Adrenal gland (tissue), 12 donors: ENCODE measurements around the gene RASGEF1C. TPM values are rescaled to one million over a fixed set of nuclear protein-coding genes. Genes with fewer than 3 reads are reported as not detected.

Experiments
- DNase-seq, 7 donors: peaks; one replicate each; pipeline ENCODE4 v3.0.0-alpha.2; 2019 to 2020
- H3K27ac ChIP-seq, 5 donors: fragments of 200-600 bp; sonication (generic) in 4 of 5; 1 replicate in 3 of 5; 2 replicates in 2 of 5; pipeline versions ENCODE4 v1.5.1 to v1.8.0; 2016 to 2020; ENCODE audit warnings: mild to moderate bottlenecking in 1 of 5
- H3K27me3 ChIP-seq: fragments of 200-600 bp; 2 replicates; pipeline ENCODE4 v1.8.0; 2021
- H3K36me3 ChIP-seq, 2 donors: fragments of 200-600 bp; replicated peaks in 1 of 2; 1 replicate in 1 of 2; 2 replicates in 1 of 2; pipeline versions ENCODE4 v1.5.1 to v1.8.0; 2018 to 2022
- H3K4me1 ChIP-seq, 2 donors: fragments of 200-600 bp; replicated peaks in 1 of 2; 1 replicate in 1 of 2; 2 replicates in 1 of 2; pipeline versions ENCODE4 v1.5.1 to v1.8.0; 2018 to 2021
- H3K4me3 ChIP-seq, 4 donors: fragments of 200-600 bp; sonication (generic) in 3 of 4; one replicate each; pipeline ENCODE4 v1.5.1; 2016 to 2018
- H3K9me3 ChIP-seq, 3 donors: fragments of 200-600 bp; sonication (generic) in 1 of 3; replicated peaks in 1 of 3; 1 replicate in 2 of 3; 2 replicates in 1 of 3; pipeline versions ENCODE4 v1.5.1 to v1.8.0; 2016 to 2021
- POLR2A ChIP-seq, 2 donors: fragments of 450-650 bp; IDR thresholded peaks; one replicate each; pipeline ENCODE4 v1.6.1; 2017; ENCODE audit warnings: antibody characterized with exemption in 2 of 2, mild to moderate bottlenecking in 2 of 2, moderate library complexity in 1 of 2
- whole genome bisulfite sequencing, 4 donors: extraction: QIAGEN DNeasy Blood & Tissue Kit in 2 of 4; methylation state at CpG; one replicate each; pipeline versions ENCODE4 v1.1.5 to v1.1.7; 2013 to 2017; 5-methylcytosine and 5-hydroxymethylcytosine counted together
- intact Hi-C, 2 donors: fragments of 100-400 bp; cut with DNase I; formaldehyde crosslinking; loops; one replicate each; pipeline versions ENCODE4 v1.14.1 to v1.15.0; 2022 to 2023
- polyA plus RNA-seq, 3 donors: library from polyadenylated mRNA; stranded (reverse); fragments of 200-250 nt in 2 of 3; fragments of 350-450 nt in 1 of 3; fragmentation: Illumina TruSeq in 1 of 3; extraction: RNeasy Lipid Tissue Mini Kit (QIAGEN cat#74804) in 1 of 3; gene quantifications; one replicate each; pipeline ENCODE4 v1.2.3, GENCODE V29; 2013 to 2014
- total RNA-seq, 9 donors: library from RNA; depleted of rRNA in 4 of 9; stranded (reverse); fragments of >200 nt in 4 of 9; fragments of 120-200 nt in 1 of 9; fragmentation: NEBNext Ultra II Directional in 1 of 9; extraction: Animal tissue kit (Norgen Biotek cat#: 25700) in 1 of 9; gene quantifications; one replicate each; pipeline versions ENCODE4 v1.1.0 to v1.2.4, GENCODE V29; 2013 to 2023
- TF ChIP-seq, protein P1 (sequence below), 6 experiments: fragments of 450-650 bp in 4 of 6; fragments of 200-600 bp in 2 of 6; sonication (generic) in 1 of 6; IDR thresholded peaks; 1 replicate in 5 of 6; 2 replicates in 1 of 6; pipeline versions ENCODE4 v1.5.1 to v1.8.0; 2016 to 2021; ENCODE audit warnings: antibody characterized with exemption in 6 of 6, mild to moderate bottlenecking in 2 of 6, moderate library complexity in 1 of 6
- donor health status: healthy with polysubstance abuse.
- donor health status: Bipolar disorder and iron deficiency.
- donor health status: DM: yes; HTN: yes; CAD: no.
- donor health status: DM: no; HTN: no; CAD: no.
- donor health status: DM: no; HTN: no; CAD: no.
- donor health status: DM: yes; HTN: yes; CAD: no.

The RASGEF1C gene
- total and polyA plus RNA-seq, 12 donors = 0.15 to 1.9 (median 0.74) TPM; not detected in 6

DNA sequence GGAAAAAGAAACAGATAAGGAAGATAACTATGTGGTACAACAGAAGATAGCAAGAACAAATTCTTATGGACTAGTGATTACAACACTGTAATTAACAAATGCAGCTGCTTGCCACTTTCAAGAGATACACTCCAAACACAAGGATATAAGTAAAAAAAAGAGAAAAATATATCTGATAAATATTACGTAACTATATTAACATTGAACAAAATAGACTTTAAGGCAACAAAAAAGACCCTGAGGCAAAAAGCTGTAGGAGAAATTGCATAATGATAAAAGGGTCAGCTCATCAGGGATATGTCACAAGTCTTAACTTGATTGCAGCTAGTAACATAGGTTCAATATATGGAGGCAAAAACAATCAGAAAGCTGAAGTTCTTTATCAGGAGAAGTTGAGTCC, 86.1 kb downstream of the RASGEF1C start:
- Histone ChIP-seq H3K27me3 (peaks cover 13% of the 10 kb centered on the region), H3K9me3 (no peaks in the 10 kb centered on the region), H3K36me3 (no peaks in the 10 kb centered on the region), H3K4me3 (no peak overlapping the region), H3K4me1 (no peaks in the 10 kb centered on the region), H3K27ac (no peak overlapping the region)
- DNase-seq = no peak
- intact Hi-C loops = no loop called here
- 81 to 88% (median 86%) methylated on average over 1 of the region's 1 CpG for WGBS, 4 donors
- TF ChIP-seq, protein P1, sequence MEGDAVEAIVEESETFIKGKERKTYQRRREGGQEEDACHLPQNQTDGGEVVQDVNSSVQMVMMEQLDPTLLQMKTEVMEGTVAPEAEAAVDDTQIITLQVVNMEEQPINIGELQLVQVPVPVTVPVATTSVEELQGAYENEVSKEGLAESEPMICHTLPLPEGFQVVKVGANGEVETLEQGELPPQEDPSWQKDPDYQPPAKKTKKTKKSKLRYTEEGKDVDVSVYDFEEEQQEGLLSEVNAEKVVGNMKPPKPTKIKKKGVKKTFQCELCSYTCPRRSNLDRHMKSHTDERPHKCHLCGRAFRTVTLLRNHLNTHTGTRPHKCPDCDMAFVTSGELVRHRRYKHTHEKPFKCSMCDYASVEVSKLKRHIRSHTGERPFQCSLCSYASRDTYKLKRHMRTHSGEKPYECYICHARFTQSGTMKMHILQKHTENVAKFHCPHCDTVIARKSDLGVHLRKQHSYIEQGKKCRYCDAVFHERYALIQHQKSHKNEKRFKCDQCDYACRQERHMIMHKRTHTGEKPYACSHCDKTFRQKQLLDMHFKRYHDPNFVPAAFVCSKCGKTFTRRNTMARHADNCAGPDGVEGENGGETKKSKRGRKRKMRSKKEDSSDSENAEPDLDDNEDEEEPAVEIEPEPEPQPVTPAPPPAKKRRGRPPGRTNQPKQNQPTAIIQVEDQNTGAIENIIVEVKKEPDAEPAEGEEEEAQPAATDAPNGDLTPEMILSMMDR (IDR thresholded peaks at IDR 0.05) = no peak
- TF ChIP-seq POLR2A (IDR thresholded peaks at IDR 0.05) = no peak

DNA sequence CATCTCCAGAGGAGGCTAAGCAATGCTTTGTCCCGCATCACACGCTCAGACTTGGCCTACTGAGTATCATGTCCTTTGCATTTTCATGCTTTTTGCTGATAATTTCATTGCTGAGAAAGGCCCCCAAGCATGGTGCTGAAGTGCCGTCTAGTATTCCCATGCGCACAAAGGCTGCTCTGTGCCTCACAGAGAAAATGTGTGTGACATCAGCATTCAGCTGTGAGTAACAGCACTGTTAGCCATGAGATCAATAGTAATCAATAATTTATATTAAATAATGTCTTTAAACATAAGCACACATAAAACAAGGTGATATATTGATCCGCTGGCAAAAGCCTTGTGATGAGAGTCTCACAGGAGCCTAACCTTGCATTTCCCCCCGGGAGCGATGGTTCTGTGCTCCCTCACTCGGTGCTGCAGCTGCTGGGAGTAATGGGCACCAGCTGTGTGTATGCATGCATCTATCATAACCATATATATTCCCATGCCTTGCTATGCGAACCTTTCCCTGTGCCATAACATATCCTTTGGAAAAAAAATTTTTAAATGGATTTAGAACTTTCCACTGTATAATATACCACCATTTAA, 87.1 kb downstream of the RASGEF1C start:
- Histone ChIP-seq H3K4me3 (no peak overlapping the region), H3K27me3 (peaks cover 7% of the 10 kb centered on the region), H3K27ac (no peak overlapping the region), H3K9me3 (no peaks in the 10 kb centered on the region), H3K4me1 (no peaks in the 10 kb centered on the region), H3K36me3 (no peaks in the 10 kb centered on the region)
- intact Hi-C loops = no loop called here
- DNase-seq = no peak
- WGBS, 4 donors = 86 to 89% (median 87%) methylated on average over 9 of the region's 9 CpGs
- TF ChIP-seq POLR2A (IDR thresholded peaks at IDR 0.05) = no peak
- TF ChIP-seq, protein P1 (IDR thresholded peaks at IDR 0.05) = no peak

DNA sequence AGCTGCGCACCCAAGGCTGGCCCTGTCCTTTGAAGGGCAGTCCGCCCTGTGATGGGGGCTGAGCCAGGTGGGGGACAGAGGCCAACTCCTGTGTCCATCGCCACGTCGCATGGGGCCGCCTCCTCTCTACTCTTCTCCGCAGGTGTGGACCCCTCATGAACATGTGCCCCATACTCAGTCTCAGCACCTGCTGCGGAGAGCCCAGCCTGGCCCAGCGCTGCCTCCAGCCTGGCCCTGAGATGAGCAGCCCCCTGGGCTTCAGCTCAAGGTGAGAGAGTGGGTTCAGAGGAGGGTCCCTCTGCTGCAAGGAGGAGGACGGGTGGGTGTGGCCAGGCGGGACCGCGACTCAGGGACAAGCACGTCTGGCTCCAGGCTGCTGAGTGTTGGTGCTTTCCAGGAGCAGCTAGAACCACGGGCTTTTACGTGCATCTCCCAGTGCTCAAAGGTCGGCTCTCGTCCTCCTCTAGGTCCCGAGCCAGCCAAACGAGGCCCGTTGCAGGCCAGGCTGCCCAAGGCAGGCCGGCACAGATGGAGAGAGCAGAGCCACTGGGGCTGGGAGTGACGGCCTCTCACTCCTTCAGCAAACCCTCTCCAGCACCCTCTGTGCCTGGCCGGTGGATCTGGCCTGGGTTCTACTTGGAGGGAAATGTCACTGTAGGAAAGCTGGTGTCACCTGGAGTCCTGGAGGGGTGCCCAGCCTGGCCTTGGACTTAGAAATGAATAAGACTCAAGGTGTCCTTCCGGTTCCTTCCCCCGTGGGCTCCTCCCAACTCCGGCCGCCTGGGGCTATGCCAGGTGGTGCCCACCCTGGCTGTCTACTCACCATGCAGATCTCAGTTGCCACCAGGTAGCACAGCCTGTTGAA, 88.5 kb downstream of the RASGEF1C start:
- 67 to 83% (median 81%) methylated on average over 8 to 28 of the region's 28 CpGs for WGBS, 4 donors
- Histone ChIP-seq H3K4me3 (no peak overlapping the region), H3K36me3 (no peaks in the 10 kb centered on the region), H3K27me3 (no peaks in the 10 kb centered on the region), H3K4me1 (no peaks in the 10 kb centered on the region), H3K27ac (no peak overlapping the region), H3K9me3 (no peaks in the 10 kb centered on the region)
- peak in 1 of 7 donors; percentile 5 for DNase-seq
- intact Hi-C loops = no loop called here
- TF ChIP-seq, protein P1 (IDR thresholded peaks at IDR 0.05) = no peak
- TF ChIP-seq POLR2A (IDR thresholded peaks at IDR 0.05) = no peak

DNA sequence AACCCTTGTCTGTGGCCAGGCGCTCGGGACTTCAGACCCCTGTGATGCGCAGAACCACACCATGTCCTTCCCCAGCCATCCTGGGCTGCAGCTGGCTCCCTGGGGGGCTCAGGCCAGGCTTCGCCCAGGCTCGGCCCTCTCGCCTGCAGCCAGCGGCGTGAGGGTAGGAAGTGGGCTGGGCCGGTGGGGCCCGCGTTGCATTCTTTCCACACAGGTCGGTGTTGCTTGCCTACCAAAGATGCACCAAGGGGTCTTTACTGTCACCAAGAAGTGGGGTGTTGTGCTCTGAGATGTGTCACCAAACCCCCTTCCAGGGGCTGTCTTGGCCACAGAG, 89.1 kb downstream of the RASGEF1C start:
- H3K9me3 ChIP-seq = no peaks in the 10 kb centered on the region
- intact Hi-C loops = no loop called here
- peak in 1 of 7 donors; percentile 2 for DNase-seq

More for the DNA sequence above, 89.1 kb downstream of the RASGEF1C start:
- Histone ChIP-seq H3K27me3 (no peaks in the 10 kb centered on the region), H3K4me3 (no peak overlapping the region), H3K4me1 (no peaks in the 10 kb centered on the region), H3K27ac (no peak overlapping the region), H3K36me3 (no peaks in the 10 kb centered on the region)
- WGBS, 4 donors = 85 to 92% (median 88%) methylated on average over 8 to 12 of the region's 12 CpGs
- TF ChIP-seq, protein P1 (IDR thresholded peaks at IDR 0.05) = no peak
- TF ChIP-seq POLR2A (IDR thresholded peaks at IDR 0.05) = no peak
